Measurements from ENCODE around the gene HINFP. TPM values are rescaled to one million over a fixed set of nuclear protein-coding genes. Genes with fewer than 3 reads are reported as not detected.
A peak's percentile ranks its signal among the peaks of the same experiment; 100 is the strongest.

HINFP gene
- total RNA-seq, 1 experiment from 2014 or later = 42.4 TPM

GRCh38 chr11:119149786-119150275 lies 28.5 kb downstream of the HINFP start:
- H3K4me1 Mint-ChIP-seq = peaks cover 21 to 33% of the 10 kb centered on the region in 2 experiments
- whole genome bisulfite sequencing (ENCODE audit: extremely low coverage, insufficient read length, low lambda C conversion rate) = no CpG with 5 or more reads among the region's 33 CpGs
- Histone ChIP-seq H2BK5ac (ENCODE audit: insufficient read length, low read length) (no peak overlapping the region), H4K91ac (ENCODE audit: insufficient read length, low read depth, low read length) (no peak overlapping the region), H3K79me2 (ENCODE audit: insufficient read depth, low read length) (no peaks in the 10 kb centered on the region), H3K9ac (ENCODE audit: extremely low read depth, insufficient read length, low read length) (peak overlapping the region; percentile 9), H2BK12ac (ENCODE audit: insufficient read length, low read depth, low read length) (no peak overlapping the region), H3K4ac (ENCODE audit: low read depth, low read length) (no peak overlapping the region), H2AFZ (ENCODE audit: low read length) (no peak overlapping the region), H2BK120ac (ENCODE audit: low read depth, low read length, poor library complexity, severe bottlenecking) (no peak overlapping the region), H3K9me3 (ENCODE audit: control insufficient read depth, low read depth, low read length) (no peaks in the 10 kb centered on the region), H3K14ac (ENCODE audit: insufficient read depth, low read length) (no peak overlapping the region; the same call in 1 of the 2 replicates), H4K8ac (replicated peaks; ENCODE audit: insufficient read length, low read depth, low read length) (no peak overlapping the region), H3K23ac (ENCODE audit: insufficient read length, low read depth, low read length) (no peak overlapping the region), H3K4me1 (ENCODE audit: insufficient read depth, low read length) (no peaks in the 10 kb centered on the region; the same call in 1 of the 2 replicates), H4K20me1 (ENCODE audit: control insufficient read depth, insufficient read depth, insufficient read length) (no peaks in the 10 kb centered on the region), H3T11ph (ENCODE audit: low read length) (no peak overlapping the region), H3K27me3 (ENCODE audit: insufficient read depth, low read length) (peaks cover 20% of the 10 kb centered on the region), H3K23me2 (ENCODE audit: insufficient read length, low read depth, low read length, poor library complexity, severe bottlenecking) (peaks cover 16% of the 10 kb centered on the region), H3K18ac (ENCODE audit: insufficient read length, low read depth, low read length) (no peak overlapping the region), H2BK15ac (ENCODE audit: low read depth, low read length) (no peak overlapping the region), H4K5ac (ENCODE audit: insufficient read length, low read depth, low read length) (no peak overlapping the region), H3K56ac (ENCODE audit: insufficient read length, low read depth, low read length) (no peak overlapping the region), H3K4me2 (ENCODE audit: insufficient read depth, insufficient read length, low read length) (peak overlapping the region; percentile 83), H2AK5ac (ENCODE audit: insufficient read length, low read length) (no peak overlapping the region), H2BK20ac (ENCODE audit: low read depth, low read length, poor library complexity, severe bottlenecking) (no peak overlapping the region), H3K79me1 (ENCODE audit: insufficient read depth, low read depth, low read length, poor library complexity, severe bottlenecking) (no peaks in the 10 kb centered on the region), H3K27ac (ENCODE audit: insufficient read length, low read depth, low read length) (no peak overlapping the region)
- no peaks in the 10 kb centered on the region; a peak in 2 of 7 replicates for H3K36me3 Mint-ChIP-seq (ENCODE audit: insufficient read depth in 1 of 3, low read depth in 3 of 3)
- no peaks in the 10 kb centered on the region for H3K9me3 Mint-ChIP-seq
- H3K27me3 Mint-ChIP-seq (ENCODE audit: low read depth) = peaks cover 82% of the 10 kb centered on the region
- TF ChIP-seq, protein P1, sequence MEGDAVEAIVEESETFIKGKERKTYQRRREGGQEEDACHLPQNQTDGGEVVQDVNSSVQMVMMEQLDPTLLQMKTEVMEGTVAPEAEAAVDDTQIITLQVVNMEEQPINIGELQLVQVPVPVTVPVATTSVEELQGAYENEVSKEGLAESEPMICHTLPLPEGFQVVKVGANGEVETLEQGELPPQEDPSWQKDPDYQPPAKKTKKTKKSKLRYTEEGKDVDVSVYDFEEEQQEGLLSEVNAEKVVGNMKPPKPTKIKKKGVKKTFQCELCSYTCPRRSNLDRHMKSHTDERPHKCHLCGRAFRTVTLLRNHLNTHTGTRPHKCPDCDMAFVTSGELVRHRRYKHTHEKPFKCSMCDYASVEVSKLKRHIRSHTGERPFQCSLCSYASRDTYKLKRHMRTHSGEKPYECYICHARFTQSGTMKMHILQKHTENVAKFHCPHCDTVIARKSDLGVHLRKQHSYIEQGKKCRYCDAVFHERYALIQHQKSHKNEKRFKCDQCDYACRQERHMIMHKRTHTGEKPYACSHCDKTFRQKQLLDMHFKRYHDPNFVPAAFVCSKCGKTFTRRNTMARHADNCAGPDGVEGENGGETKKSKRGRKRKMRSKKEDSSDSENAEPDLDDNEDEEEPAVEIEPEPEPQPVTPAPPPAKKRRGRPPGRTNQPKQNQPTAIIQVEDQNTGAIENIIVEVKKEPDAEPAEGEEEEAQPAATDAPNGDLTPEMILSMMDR (conservative IDR thresholded peaks at IDR 0.05) = no peak
- H3K27ac Mint-ChIP-seq = no peak overlapping the region
- no peak for DNase-seq
- H3K4me3 Mint-ChIP-seq = peak overlapping the region; percentile 68 to 85

All from H9 (cell line).